Loucy (cell line): Measurements from ENCODE around the gene MAPK8.

Experiments used
- H2AFZ ChIP-seq: fragments of 200-600 bp; sonication (generic); 2 replicates; pipeline ENCODE4 v1.6.0; 2016; ENCODE audit warnings: antibody characterized with exemption, mild to moderate bottlenecking, low read length, moderate library complexity
- H3F3A ChIP-seq: fragments of 200-600 bp; 2 replicates; pipeline ENCODE4 v1.6.0; 2016; ENCODE audit warnings: antibody characterized with exemption, low read depth, mild to moderate bottlenecking
- H3K27me3 ChIP-seq: fragments of 200-600 bp; sonication (generic); 2 replicates; pipeline ENCODE4 v1.6.1; 2014; ENCODE audit warnings: low read length, mild to moderate bottlenecking; ENCODE audit not compliant: insufficient read depth, poor library complexity, severe bottlenecking
- H3K36me3 ChIP-seq: fragments of 200-600 bp; sonication (generic); 2 replicates; pipeline ENCODE4 v1.6.1; 2016; ENCODE audit warnings: low read length; ENCODE audit not compliant: insufficient read depth
- H3K4me1 ChIP-seq: fragments of 200-600 bp; sonication (generic); 2 replicates; pipeline ENCODE4 v1.5.1; 2014; ENCODE audit warnings: low read length, mild to moderate bottlenecking; ENCODE audit not compliant: insufficient read depth, poor library complexity, severe bottlenecking
- H3K4me2 ChIP-seq: fragments of 200-600 bp; sonication (generic); 2 replicates; pipeline ENCODE4 v1.6.0; 2014; ENCODE audit warnings: antibody characterized with exemption, low read length, low read depth, mild to moderate bottlenecking; ENCODE audit not compliant: poor library complexity, severe bottlenecking
- H3K4me3 ChIP-seq: fragments of 200-600 bp; sonication (generic); 2 replicates; pipeline ENCODE4 v1.5.1; 2014; ENCODE audit warnings: low read length, mild to moderate bottlenecking, mixed read lengths; ENCODE audit not compliant: poor library complexity, severe bottlenecking
- H3K79me2 ChIP-seq: fragments of 200-600 bp; sonication (generic); 2 replicates; pipeline ENCODE4 v1.6.1; 2014; ENCODE audit warnings: low read length; ENCODE audit not compliant: insufficient read depth
- H3K9ac ChIP-seq: fragments of 200-600 bp; sonication (generic); 2 replicates; pipeline ENCODE4 v1.6.0; 2014; ENCODE audit warnings: mild to moderate bottlenecking, low read depth, low read length, moderate library complexity; ENCODE audit not compliant: poor library complexity, severe bottlenecking
- H3K9me2 ChIP-seq: fragments of 200-600 bp; sonication (generic); replicated peaks from 2 replicates; pipeline ENCODE4 v1.6.1; 2016; ENCODE audit warnings: low read depth, low read length, mixed read lengths
- H3K9me3 ChIP-seq: fragments of 200-600 bp; sonication (generic); 2 replicates; pipeline ENCODE4 v1.6.1; 2014; ENCODE audit warnings: mild to moderate bottlenecking, antibody characterized with exemption, low read length, low read depth; ENCODE audit not compliant: insufficient read depth
- H4K20me1 ChIP-seq: fragments of 200-600 bp; sonication (generic); 2 replicates; pipeline ENCODE4 v1.6.0; 2014; ENCODE audit warnings: antibody characterized with exemption, low read length, mild to moderate bottlenecking; ENCODE audit not compliant: insufficient read depth, poor library complexity, severe bottlenecking
- EZH2phosphoT487 ChIP-seq: fragments of 200-600 bp; IDR thresholded peaks from 2 replicates; pipeline ENCODE4 v1.6.1; 2018; ENCODE audit warnings: antibody characterized with exemption, mild to moderate bottlenecking, moderate library complexity, borderline replicate concordance
- TF ChIP-seq, protein P1 (sequence below): fragments of 200-600 bp; sonication (generic); conservative IDR thresholded peaks from 2 replicates; pipeline ENCODE4 v1.5.1; 2014; ENCODE audit warnings: mild to moderate bottlenecking, antibody characterized with exemption, low read length

Gene MAPK8

DNA sequence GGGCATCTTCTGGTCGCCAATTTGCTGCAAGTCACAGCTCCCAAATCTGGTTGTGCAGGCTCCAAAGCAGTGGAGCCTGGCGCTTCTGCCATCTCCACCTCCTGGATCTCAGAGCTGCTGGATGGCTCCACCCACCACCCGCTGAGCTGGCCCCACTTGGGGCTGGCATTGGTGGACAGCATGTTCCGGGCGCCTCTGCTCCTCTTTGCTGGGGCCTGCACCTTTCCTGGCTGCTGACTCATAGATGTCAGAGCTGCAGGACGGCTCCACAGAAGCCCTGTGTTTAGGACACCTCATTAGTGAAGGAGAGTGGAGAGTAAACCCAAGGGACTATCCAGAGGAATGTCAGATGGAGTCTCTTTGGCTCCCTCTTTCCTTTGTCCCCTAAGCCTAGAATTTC is 27.4 kb downstream of the MAPK8 start:
- no peaks in the 10 kb centered on the region for H3K9me3 ChIP-seq
- peaks cover 58% of the 10 kb centered on the region for H3K79me2 ChIP-seq
- H3K4me1 ChIP-seq, result peaks cover 10% of the 10 kb centered on the region
- TF ChIP-seq EZH2phosphoT487, result no peak
- TF ChIP-seq, protein P1, sequence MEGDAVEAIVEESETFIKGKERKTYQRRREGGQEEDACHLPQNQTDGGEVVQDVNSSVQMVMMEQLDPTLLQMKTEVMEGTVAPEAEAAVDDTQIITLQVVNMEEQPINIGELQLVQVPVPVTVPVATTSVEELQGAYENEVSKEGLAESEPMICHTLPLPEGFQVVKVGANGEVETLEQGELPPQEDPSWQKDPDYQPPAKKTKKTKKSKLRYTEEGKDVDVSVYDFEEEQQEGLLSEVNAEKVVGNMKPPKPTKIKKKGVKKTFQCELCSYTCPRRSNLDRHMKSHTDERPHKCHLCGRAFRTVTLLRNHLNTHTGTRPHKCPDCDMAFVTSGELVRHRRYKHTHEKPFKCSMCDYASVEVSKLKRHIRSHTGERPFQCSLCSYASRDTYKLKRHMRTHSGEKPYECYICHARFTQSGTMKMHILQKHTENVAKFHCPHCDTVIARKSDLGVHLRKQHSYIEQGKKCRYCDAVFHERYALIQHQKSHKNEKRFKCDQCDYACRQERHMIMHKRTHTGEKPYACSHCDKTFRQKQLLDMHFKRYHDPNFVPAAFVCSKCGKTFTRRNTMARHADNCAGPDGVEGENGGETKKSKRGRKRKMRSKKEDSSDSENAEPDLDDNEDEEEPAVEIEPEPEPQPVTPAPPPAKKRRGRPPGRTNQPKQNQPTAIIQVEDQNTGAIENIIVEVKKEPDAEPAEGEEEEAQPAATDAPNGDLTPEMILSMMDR, result no peak
- H2AFZ ChIP-seq, result no peak overlapping the region
- no peaks in the 10 kb centered on the region; the same call in 1 of the 2 replicates for H3K36me3 ChIP-seq
- H3K9ac ChIP-seq, result no peak overlapping the region
- H3K9me2 ChIP-seq, result no peaks in the 10 kb centered on the region
- no peak overlapping the region for H3K4me3 ChIP-seq
- H3F3A ChIP-seq, result no peaks in the 10 kb centered on the region
- H4K20me1 ChIP-seq, result peaks cover 18% of the 10 kb centered on the region
- no peaks in the 10 kb centered on the region for H3K27me3 ChIP-seq
- no peak overlapping the region for H3K4me2 ChIP-seq

DNA sequence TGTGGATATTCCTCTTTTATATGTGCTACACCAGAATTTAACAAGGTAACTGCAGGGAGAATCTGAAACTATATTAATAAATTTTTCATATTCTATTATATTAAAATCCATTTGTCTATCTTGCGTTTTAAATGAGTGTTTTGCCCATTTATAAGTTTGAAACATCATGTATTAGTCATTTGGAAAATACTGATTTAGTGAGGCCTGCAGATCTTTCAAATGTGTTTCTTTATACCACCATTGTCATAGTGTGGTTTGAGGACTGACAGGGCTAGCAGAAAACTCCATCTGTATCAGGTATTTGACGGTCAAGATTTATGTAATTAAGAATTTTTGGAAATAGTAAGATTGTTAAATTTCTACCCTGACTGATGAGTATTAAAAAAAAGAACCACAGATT is 29.3 kb downstream of the MAPK8 start:
- Histone ChIP-seq H4K20me1 (peaks cover 6% of the 10 kb centered on the region), H3K36me3 (no peaks in the 10 kb centered on the region; the same call in 1 of the 2 replicates), H3K9me2 (no peaks in the 10 kb centered on the region), H3K4me1 (peaks cover 15% of the 10 kb centered on the region), H3K9me3 (no peaks in the 10 kb centered on the region), H3F3A (no peaks in the 10 kb centered on the region), H3K4me3 (no peak overlapping the region), H2AFZ (no peak overlapping the region), H3K27me3 (no peaks in the 10 kb centered on the region), H3K9ac (no peak overlapping the region), H3K4me2 (no peak overlapping the region), H3K79me2 (peaks cover 49% of the 10 kb centered on the region)
- TF ChIP-seq EZH2phosphoT487, result no peak
- TF ChIP-seq, protein P1, result no peak

DNA sequence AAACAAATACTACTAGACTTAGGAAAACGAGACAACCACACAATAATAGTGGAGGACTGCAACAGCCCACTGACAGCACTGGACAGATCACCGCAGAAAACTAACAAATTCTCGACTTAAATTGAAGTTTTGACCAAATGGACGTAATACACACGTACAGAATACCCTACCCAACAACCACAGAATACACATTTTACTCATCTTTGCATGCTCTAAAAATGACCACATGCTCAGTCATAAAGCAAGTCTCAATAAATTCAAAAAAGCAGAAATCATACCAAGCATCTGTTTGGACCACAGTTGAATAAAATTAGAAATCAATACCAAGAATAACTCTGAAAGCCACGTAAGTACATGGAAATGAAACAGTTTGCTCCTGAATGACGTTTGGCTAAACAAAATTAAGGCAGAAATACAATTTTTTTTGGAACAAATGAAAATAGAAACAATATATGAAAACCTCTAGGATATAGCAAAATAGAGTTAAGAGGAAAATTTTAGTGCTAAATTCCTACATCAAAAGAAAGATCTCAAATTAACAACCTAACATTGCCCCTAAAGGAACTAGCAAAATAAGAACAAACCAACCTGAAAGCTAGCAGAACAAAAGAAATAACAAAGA is 30.6 kb downstream of the MAPK8 start:
- Histone ChIP-seq H3K9me3 (no peaks in the 10 kb centered on the region), H3F3A (no peaks in the 10 kb centered on the region), H3K4me3 (no peak overlapping the region), H3K9me2 (no peaks in the 10 kb centered on the region), H3K79me2 (peaks cover 44% of the 10 kb centered on the region), H3K27me3 (no peaks in the 10 kb centered on the region), H3K9ac (no peak overlapping the region), H2AFZ (no peak overlapping the region), H4K20me1 (peaks cover 6% of the 10 kb centered on the region), H3K4me1 (peaks cover 15% of the 10 kb centered on the region), H3K4me2 (no peak overlapping the region), H3K36me3 (no peaks in the 10 kb centered on the region; the same call in 1 of the 2 replicates)
- TF ChIP-seq, protein P1, result no peak
- TF ChIP-seq EZH2phosphoT487, result no peak
